SK-N-SH treated with all-trans-retinoic acid at 6 μM for 48 hours (cell line): ENCODE measurements around the gene NFKB1.

Experiments used
- ATAC-seq: fragments of 200-7000 bp; cut with Tn5 transposase; 3 replicates; pipeline ENCODE4 v1.9.1; 2020; ENCODE audit warnings: mild to moderate bottlenecking, moderate library complexity
- ARNTL ChIP-seq: fragments of 450-650 bp; formaldehyde crosslinking; IDR thresholded peaks from 2 replicates; pipeline ENCODE4 v1.5.0; 2020; ENCODE audit warnings: low read depth, mild to moderate bottlenecking, moderate library complexity, borderline replicate concordance
- CSDC2 ChIP-seq: fragments of 250-450 bp; sonication (Bioruptor Pico); IDR thresholded peaks from 2 replicates; pipeline ENCODE4 v1.5.0; 2020; ENCODE audit warnings: mild to moderate bottlenecking, moderate library complexity
- ESRRG ChIP-seq: fragments of 250-450 bp; sonication (Bioruptor Pico); IDR thresholded peaks from 2 replicates; pipeline ENCODE4 v1.6.1; 2021; ENCODE audit warnings: mild to moderate bottlenecking
- ISL1 ChIP-seq: fragments of 250-450 bp; sonication (Bioruptor Pico); IDR thresholded peaks from 2 replicates; pipeline ENCODE4 v2.1.2; 2022; ENCODE audit warnings: mild to moderate bottlenecking, moderate library complexity
- OSR1 ChIP-seq: fragments of 250-450 bp; sonication (Bioruptor Pico); IDR thresholded peaks from 2 replicates; pipeline ENCODE4 v1.8.0; 2022; ENCODE audit warnings: moderate library complexity, mild to moderate bottlenecking, inconsistent platforms
- PPARA ChIP-seq: fragments of 250-450 bp; sonication (Bioruptor Pico); IDR thresholded peaks from 2 replicates; pipeline ENCODE4 v1.5.0; 2020; ENCODE audit warnings: mild to moderate bottlenecking, borderline replicate concordance
- SNAI2 ChIP-seq: fragments of 250-450 bp; sonication (Bioruptor Pico); IDR thresholded peaks from 2 replicates; pipeline ENCODE4 v1.5.0; 2020; ENCODE audit warnings: mild to moderate bottlenecking, moderate library complexity
- TOX ChIP-seq: fragments of 250-450 bp; sonication (Bioruptor Pico); IDR thresholded peaks from 2 replicates; pipeline ENCODE4 v1.8.0; 2021; ENCODE audit warnings: mild to moderate bottlenecking, moderate library complexity, borderline replicate concordance
- TSHZ2 ChIP-seq: fragments of 250-450 bp; sonication (Bioruptor Pico); IDR thresholded peaks from 2 replicates; pipeline ENCODE4 v1.5.0; 2020; ENCODE audit warnings: mild to moderate bottlenecking, moderate library complexity
- ZC3H10 ChIP-seq: fragments of 250-450 bp; sonication (Bioruptor Pico); IDR thresholded peaks from 2 replicates; pipeline ENCODE4 v1.5.1; 2021; ENCODE audit warnings: mild to moderate bottlenecking, moderate library complexity
- ZFP3 ChIP-seq: fragments of 250-450 bp; sonication (Bioruptor Pico); IDR thresholded peaks from 2 replicates; pipeline ENCODE4 v1.5.0; 2020; ENCODE audit warnings: mild to moderate bottlenecking, moderate library complexity
- ZNF565 ChIP-seq: fragments of 450-650 bp; formaldehyde crosslinking; conservative IDR thresholded peaks from 2 replicates; pipeline ENCODE4 v1.5.0; 2020; ENCODE audit warnings: low read depth, mild to moderate bottlenecking, moderate library complexity
- ZNF8 ChIP-seq: fragments of 450-650 bp; formaldehyde crosslinking; IDR thresholded peaks from 2 replicates; pipeline ENCODE4 v1.5.0; 2020; ENCODE audit warnings: mild to moderate bottlenecking, moderate library complexity
- TF ChIP-seq, protein P1 (sequence below): fragments of 250-450 bp; sonication (Bioruptor Pico); IDR thresholded peaks from 2 replicates; pipeline ENCODE4 v1.5.1; 2021; ENCODE audit warnings: mild to moderate bottlenecking, moderate library complexity
- TF ChIP-seq, protein P2 (sequence below): fragments of 250-450 bp; sonication (Bioruptor Pico); IDR thresholded peaks from 2 replicates; pipeline ENCODE4 v1.8.0; 2020; ENCODE audit warnings: mild to moderate bottlenecking, moderate library complexity, borderline replicate concordance
- TF ChIP-seq, protein P3 (sequence below): fragments of 250-450 bp; sonication (Bioruptor Pico); IDR thresholded peaks from 2 replicates; pipeline ENCODE4 v1.8.0; 2021; ENCODE audit warnings: low read depth, mild to moderate bottlenecking, moderate library complexity, borderline replicate concordance
- TF ChIP-seq, protein P4 (sequence below): fragments of 250-450 bp; sonication (Bioruptor Pico); IDR thresholded peaks from 2 replicates; pipeline ENCODE4 v1.5.1; 2020; ENCODE audit warnings: low read depth, mild to moderate bottlenecking, moderate library complexity

NFKB1 gene, protein sequence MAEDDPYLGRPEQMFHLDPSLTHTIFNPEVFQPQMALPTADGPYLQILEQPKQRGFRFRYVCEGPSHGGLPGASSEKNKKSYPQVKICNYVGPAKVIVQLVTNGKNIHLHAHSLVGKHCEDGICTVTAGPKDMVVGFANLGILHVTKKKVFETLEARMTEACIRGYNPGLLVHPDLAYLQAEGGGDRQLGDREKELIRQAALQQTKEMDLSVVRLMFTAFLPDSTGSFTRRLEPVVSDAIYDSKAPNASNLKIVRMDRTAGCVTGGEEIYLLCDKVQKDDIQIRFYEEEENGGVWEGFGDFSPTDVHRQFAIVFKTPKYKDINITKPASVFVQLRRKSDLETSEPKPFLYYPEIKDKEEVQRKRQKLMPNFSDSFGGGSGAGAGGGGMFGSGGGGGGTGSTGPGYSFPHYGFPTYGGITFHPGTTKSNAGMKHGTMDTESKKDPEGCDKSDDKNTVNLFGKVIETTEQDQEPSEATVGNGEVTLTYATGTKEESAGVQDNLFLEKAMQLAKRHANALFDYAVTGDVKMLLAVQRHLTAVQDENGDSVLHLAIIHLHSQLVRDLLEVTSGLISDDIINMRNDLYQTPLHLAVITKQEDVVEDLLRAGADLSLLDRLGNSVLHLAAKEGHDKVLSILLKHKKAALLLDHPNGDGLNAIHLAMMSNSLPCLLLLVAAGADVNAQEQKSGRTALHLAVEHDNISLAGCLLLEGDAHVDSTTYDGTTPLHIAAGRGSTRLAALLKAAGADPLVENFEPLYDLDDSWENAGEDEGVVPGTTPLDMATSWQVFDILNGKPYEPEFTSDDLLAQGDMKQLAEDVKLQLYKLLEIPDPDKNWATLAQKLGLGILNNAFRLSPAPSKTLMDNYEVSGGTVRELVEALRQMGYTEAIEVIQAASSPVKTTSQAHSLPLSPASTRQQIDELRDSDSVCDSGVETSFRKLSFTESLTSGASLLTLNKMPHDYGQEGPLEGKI

GRCh38 chr4:102500696-102501446 lies at the start of gene NFKB1:
TSS of gene NFKB1 (plus strand) at chr4:102501359. CDS start at chr4:102525519, 24,160 bp downstream.
- ATAC-seq: peak; percentile 42

DNA sequence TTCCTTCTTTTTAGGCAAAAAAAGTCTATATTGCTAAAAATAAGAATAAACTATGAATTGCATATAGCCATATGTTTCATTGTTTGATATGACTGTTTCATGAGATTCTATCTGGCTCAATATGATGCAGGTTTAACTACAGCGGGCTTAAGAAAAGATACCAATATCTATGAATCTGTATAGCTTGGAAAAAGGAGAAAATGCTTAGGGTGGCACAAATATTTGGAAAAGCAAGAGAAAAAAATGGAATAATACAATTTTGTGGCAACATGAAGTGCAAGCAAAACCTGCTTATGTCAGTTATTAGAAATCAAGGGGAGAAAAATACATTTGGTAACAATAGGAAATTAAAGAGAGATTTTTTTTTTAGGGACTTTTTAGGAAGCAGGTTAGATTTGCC lies 48.3 kb upstream of the NFKB1 start:
- ATAC-seq: no peak
- TF ChIP-seq SNAI2 (CRISPR knock-in tag): no peak
- no peak for TF ChIP-seq ARNTL (CRISPR knock-in tag)
- no peak for TF ChIP-seq ISL1 (CRISPR knock-in tag)
- TF ChIP-seq, protein P1, sequence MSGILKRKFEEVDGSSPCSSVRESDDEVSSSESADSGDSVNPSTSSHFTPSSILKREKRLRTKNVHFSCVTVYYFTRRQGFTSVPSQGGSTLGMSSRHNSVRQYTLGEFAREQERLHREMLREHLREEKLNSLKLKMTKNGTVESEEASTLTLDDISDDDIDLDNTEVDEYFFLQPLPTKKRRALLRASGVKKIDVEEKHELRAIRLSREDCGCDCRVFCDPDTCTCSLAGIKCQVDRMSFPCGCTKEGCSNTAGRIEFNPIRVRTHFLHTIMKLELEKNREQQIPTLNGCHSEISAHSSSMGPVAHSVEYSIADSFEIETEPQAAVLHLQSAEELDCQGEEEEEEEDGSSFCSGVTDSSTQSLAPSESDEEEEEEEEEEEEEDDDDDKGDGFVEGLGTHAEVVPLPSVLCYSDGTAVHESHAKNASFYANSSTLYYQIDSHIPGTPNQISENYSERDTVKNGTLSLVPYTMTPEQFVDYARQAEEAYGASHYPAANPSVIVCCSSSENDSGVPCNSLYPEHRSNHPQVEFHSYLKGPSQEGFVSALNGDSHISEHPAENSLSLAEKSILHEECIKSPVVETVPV (CRISPR knock-in tag): no peak

More at GRCh38 chr4:102500696-102501446, at the start of gene NFKB1:
- TF ChIP-seq ZNF8: no peak
- no peak for TF ChIP-seq PPARA (CRISPR knock-in tag)
- no peak for TF ChIP-seq SNAI2 (CRISPR knock-in tag)
- no peak for TF ChIP-seq CSDC2 (CRISPR knock-in tag)

DNA sequence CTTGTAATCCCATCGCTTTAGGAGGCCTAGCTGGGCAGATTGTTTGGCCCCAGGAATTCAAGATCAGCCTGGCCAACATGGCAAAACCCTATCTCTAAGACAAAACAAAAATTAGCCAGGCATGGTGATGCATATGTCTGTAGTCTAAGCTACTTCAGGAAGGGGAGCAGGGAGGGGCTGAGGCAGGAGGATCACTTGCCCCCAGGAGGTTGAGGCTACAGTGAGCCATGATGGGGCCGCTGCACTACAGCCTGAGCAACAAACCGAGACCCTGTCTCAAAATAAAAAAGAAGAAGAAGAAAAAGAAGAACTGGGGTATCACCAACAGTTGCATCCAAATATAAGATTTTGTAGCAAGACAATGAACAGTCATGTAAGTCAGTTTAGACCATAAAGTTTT lies 47.3 kb upstream of the NFKB1 start:
- TF ChIP-seq ESRRG (no peak), CSDC2 (CRISPR knock-in tag) (no peak), ZNF8 (no peak), SNAI2 (CRISPR knock-in tag) (no peak), ZNF565 (no peak), PPARA (CRISPR knock-in tag) (no peak)
- TF ChIP-seq, protein P2, sequence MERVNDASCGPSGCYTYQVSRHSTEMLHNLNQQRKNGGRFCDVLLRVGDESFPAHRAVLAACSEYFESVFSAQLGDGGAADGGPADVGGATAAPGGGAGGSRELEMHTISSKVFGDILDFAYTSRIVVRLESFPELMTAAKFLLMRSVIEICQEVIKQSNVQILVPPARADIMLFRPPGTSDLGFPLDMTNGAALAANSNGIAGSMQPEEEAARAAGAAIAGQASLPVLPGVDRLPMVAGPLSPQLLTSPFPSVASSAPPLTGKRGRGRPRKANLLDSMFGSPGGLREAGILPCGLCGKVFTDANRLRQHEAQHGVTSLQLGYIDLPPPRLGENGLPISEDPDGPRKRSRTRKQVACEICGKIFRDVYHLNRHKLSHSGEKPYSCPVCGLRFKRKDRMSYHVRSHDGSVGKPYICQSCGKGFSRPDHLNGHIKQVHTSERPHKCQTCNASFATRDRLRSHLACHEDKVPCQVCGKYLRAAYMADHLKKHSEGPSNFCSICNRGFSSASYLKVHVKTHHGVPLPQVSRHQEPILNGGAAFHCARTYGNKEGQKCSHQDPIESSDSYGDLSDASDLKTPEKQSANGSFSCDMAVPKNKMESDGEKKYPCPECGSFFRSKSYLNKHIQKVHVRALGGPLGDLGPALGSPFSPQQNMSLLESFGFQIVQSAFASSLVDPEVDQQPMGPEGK (CRISPR knock-in tag): no peak
- TF ChIP-seq, protein P3, sequence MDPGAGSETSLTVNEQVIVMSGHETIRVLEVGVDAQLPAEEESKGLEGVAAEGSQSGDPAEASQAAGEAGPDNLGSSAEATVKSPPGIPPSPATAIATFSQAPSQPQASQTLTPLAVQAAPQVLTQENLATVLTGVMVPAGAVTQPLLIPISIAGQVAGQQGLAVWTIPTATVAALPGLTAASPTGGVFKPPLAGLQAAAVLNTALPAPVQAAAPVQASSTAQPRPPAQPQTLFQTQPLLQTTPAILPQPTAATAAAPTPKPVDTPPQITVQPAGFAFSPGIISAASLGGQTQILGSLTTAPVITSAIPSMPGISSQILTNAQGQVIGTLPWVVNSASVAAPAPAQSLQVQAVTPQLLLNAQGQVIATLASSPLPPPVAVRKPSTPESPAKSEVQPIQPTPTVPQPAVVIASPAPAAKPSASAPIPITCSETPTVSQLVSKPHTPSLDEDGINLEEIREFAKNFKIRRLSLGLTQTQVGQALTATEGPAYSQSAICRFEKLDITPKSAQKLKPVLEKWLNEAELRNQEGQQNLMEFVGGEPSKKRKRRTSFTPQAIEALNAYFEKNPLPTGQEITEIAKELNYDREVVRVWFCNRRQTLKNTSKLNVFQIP (CRISPR knock-in tag): no peak
- TF ChIP-seq, protein P1 (CRISPR knock-in tag): no peak
- TF ChIP-seq, all 23 proteins: peak for 0
- no peak for ATAC-seq

GRCh38 chr4:102454268-102454667 lies 46.9 kb upstream of the NFKB1 start:
- ATAC-seq: no peak
- TF ChIP-seq, protein P4, sequence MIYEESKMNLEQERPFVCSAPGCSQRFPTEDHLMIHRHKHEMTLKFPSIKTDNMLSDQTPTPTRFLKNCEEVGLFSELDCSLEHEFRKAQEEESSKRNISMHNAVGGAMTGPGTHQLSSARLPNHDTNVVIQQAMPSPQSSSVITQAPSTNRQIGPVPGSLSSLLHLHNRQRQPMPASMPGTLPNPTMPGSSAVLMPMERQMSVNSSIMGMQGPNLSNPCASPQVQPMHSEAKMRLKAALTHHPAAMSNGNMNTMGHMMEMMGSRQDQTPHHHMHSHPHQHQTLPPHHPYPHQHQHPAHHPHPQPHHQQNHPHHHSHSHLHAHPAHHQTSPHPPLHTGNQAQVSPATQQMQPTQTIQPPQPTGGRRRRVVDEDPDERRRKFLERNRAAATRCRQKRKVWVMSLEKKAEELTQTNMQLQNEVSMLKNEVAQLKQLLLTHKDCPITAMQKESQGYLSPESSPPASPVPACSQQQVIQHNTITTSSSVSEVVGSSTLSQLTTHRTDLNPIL: no peak
- TF ChIP-seq, protein P1 (CRISPR knock-in tag): no peak
- TF ChIP-seq TSHZ2 (no peak), OSR1 (CRISPR knock-in tag) (no peak), TOX (CRISPR knock-in tag) (no peak), ESRRG (no peak), ZFP3 (CRISPR knock-in tag) (no peak), ZC3H10 (CRISPR knock-in tag) (no peak)
